Hepatocyte (in vitro differentiated cells): Measurements from ENCODE around the gene RANBP3L. TPM values are rescaled to one million over a fixed set of nuclear protein-coding genes. Genes with fewer than 3 reads are reported as not detected.

Experiments
- DNase-seq: peaks from one replicate; pipeline ENCODE4 v3.0.0-alpha.2; 2016; ENCODE audit warnings: low spot score
- H2AFZ ChIP-seq: fragments of 200-600 bp; sonication (generic); 2 replicates; pipeline ENCODE4 v1.6.0; 2016; ENCODE audit warnings: antibody characterized with exemption, mild to moderate bottlenecking
- H3K27ac ChIP-seq: fragments of 200-600 bp; sonication (generic); 2 replicates; pipeline ENCODE4 v1.5.1; 2016; ENCODE audit warnings: mild to moderate bottlenecking
- H3K27me3 ChIP-seq: fragments of 200-600 bp; sonication (generic); 2 replicates; pipeline ENCODE4 v1.6.1; 2016
- H3K36me3 ChIP-seq: fragments of 200-600 bp; sonication (generic); replicated peaks from 2 replicates; pipeline ENCODE4 v1.5.1; 2016; ENCODE audit warnings: low read depth; ENCODE audit not compliant: insufficient read depth
- H3K4me1 ChIP-seq: fragments of 200-600 bp; sonication (generic); 2 replicates; pipeline ENCODE4 v1.5.1; 2016; ENCODE audit warnings: mild to moderate bottlenecking, moderate library complexity; ENCODE audit not compliant: insufficient read depth
- H3K4me2 ChIP-seq: fragments of 200-600 bp; sonication (generic); 2 replicates; pipeline ENCODE4 v1.6.0; 2016
- H3K4me3 ChIP-seq: fragments of 200-600 bp; sonication (generic); 2 replicates; pipeline ENCODE4 v1.5.1; 2016; ENCODE audit warnings: mild to moderate bottlenecking
- H3K79me2 ChIP-seq: fragments of 200-600 bp; sonication (generic); 2 replicates; pipeline ENCODE4 v1.6.0; 2017; ENCODE audit warnings: mild to moderate bottlenecking
- H3K9me2 ChIP-seq: fragments of 200-600 bp; sonication (generic); replicated peaks from 2 replicates; pipeline ENCODE4 v1.6.0; 2017; ENCODE audit warnings: mild to moderate bottlenecking; ENCODE audit not compliant: insufficient read depth
- H3K9me3 ChIP-seq: fragments of 200-600 bp; sonication (generic); 2 replicates; pipeline ENCODE4 v1.5.1; 2016; ENCODE audit warnings: low read depth, mild to moderate bottlenecking
- H4K20me1 ChIP-seq: fragments of 200-600 bp; sonication (generic); 2 replicates; pipeline ENCODE4 v1.6.0; 2016; ENCODE audit warnings: mild to moderate bottlenecking; ENCODE audit not compliant: insufficient read depth, poor library complexity, severe bottlenecking
- CTCF ChIP-seq: fragments of 200-600 bp; sonication (generic); IDR thresholded peaks from 2 replicates; pipeline ENCODE4 v1.5.1; 2016; ENCODE audit warnings: antibody characterized with exemption, mild to moderate bottlenecking; ENCODE audit not compliant: poor library complexity
- EZH2 ChIP-seq: fragments of 200-600 bp; sonication (generic); IDR thresholded peaks from 2 replicates; pipeline ENCODE4 v1.6.1; 2016; ENCODE audit warnings: antibody characterized with exemption, mild to moderate bottlenecking, borderline replicate concordance
- EZH2phosphoT487 ChIP-seq: fragments of 200-600 bp; sonication (generic); IDR thresholded peaks from one replicate; pipeline ENCODE4 v1.6.1; 2018; ENCODE audit warnings: antibody characterized with exemption, mild to moderate bottlenecking, low read depth, moderate library complexity; ENCODE audit not compliant: unreplicated experiment, severe bottlenecking
- whole genome bisulfite sequencing: methylation state at CpG from one replicate; pipeline ENCODE4 v1.1.6; 2016; ENCODE audit warnings: low lambda C conversion rate; ENCODE audit errors: missing lambda C conversion rate; 5-methylcytosine and 5-hydroxymethylcytosine counted together
- polyA plus RNA-seq: library from polyadenylated mRNA; unstranded; fragments of >200 nt; fragmentation: Nextera tagmentation; extraction: Ambion mirVana; gene quantifications from 2 replicates; pipeline ENCODE4 v1.2.1, GENCODE V29; 2016
- total RNA-seq: library from RNA; depleted of rRNA; stranded (reverse); fragments of >200 nt; gene quantifications from 2 replicates; pipeline ENCODE4 v1.2.3, GENCODE V29; 2014

Gene RANBP3L
- total and polyA plus RNA-seq, 2 experiments from 2014 or later, result 0.28 to 6.5 TPM

GRCh38 chr5:36237751-36238150 is 64.0 kb downstream of the RANBP3L start:
- no peaks in the 10 kb centered on the region for H4K20me1 ChIP-seq
- peak overlapping the region; percentile 80 for H3K4me2 ChIP-seq
- no peaks in the 10 kb centered on the region for H3K36me3 ChIP-seq
- no peaks in the 10 kb centered on the region for H3K27me3 ChIP-seq
- 72% methylated on average over 2 of the region's 2 CpGs for WGBS
- TF ChIP-seq EZH2 (no peak), EZH2phosphoT487 (no peak), CTCF (no peak)
- no peaks in the 10 kb centered on the region for H3K9me2 ChIP-seq
- H3K79me2 ChIP-seq, result peaks cover 77% of the 10 kb centered on the region
- peaks cover 31% of the 10 kb centered on the region for H3K4me1 ChIP-seq
- H2AFZ ChIP-seq, result no peak overlapping the region
- DNase-seq, result peak; percentile 25
- peak overlapping the region; percentile 99 for H3K27ac ChIP-seq
- no peak overlapping the region for H3K4me3 ChIP-seq
- H3K9me3 ChIP-seq, result no peaks in the 10 kb centered on the region

- Histone ChIP-seq H3K27ac (peak overlapping the region; percentile 38), H3K79me2 (peaks cover 87% of the 10 kb centered on the region), H3K4me3 (no peak overlapping the region), H3K36me3 (no peaks in the 10 kb centered on the region), H3K9me3 (no peaks in the 10 kb centered on the region), H3K4me1 (peaks cover 28% of the 10 kb centered on the region), H3K4me2 (peak overlapping the region; percentile 80), H3K27me3 (no peaks in the 10 kb centered on the region), H2AFZ (no peak overlapping the region), H3K9me2 (no peaks in the 10 kb centered on the region), H4K20me1 (no peaks in the 10 kb centered on the region)
- no peak for TF ChIP-seq CTCF
- no peak for TF ChIP-seq EZH2
- TF ChIP-seq EZH2phosphoT487, result no peak
- no peak for DNase-seq
These were observed 64.9 kb downstream of the RANBP3L start for GRCh38 chr5:36236801-36237200.

GRCh38 chr5:36232533-36232932 is 69.2 kb downstream of the RANBP3L start:
- no peak for DNase-seq
- Histone ChIP-seq H3K79me2 (peaks cover 90% of the 10 kb centered on the region), H3K27ac (no peak overlapping the region), H4K20me1 (no peaks in the 10 kb centered on the region), H3K27me3 (no peaks in the 10 kb centered on the region), H3K4me2 (no peak overlapping the region), H2AFZ (no peak overlapping the region), H3K4me1 (peaks cover 5% of the 10 kb centered on the region), H3K36me3 (no peaks in the 10 kb centered on the region), H3K9me3 (no peaks in the 10 kb centered on the region), H3K4me3 (no peak overlapping the region), H3K9me2 (no peaks in the 10 kb centered on the region)
- 83% methylated on average over 3 of the region's 3 CpGs for WGBS
- TF ChIP-seq CTCF, result no peak
- TF ChIP-seq EZH2phosphoT487, result no peak
- no peak for TF ChIP-seq EZH2
